ENCODE results near the gene GLI3. TPM values are rescaled to one million over a fixed set of nuclear protein-coding genes. Genes with fewer than 3 reads are reported as not detected.

The GLI3 gene
- total and polyA plus RNA-seq, 2 experiments from 2014 or later, result 15.2 to 27.9 TPM

DNA sequence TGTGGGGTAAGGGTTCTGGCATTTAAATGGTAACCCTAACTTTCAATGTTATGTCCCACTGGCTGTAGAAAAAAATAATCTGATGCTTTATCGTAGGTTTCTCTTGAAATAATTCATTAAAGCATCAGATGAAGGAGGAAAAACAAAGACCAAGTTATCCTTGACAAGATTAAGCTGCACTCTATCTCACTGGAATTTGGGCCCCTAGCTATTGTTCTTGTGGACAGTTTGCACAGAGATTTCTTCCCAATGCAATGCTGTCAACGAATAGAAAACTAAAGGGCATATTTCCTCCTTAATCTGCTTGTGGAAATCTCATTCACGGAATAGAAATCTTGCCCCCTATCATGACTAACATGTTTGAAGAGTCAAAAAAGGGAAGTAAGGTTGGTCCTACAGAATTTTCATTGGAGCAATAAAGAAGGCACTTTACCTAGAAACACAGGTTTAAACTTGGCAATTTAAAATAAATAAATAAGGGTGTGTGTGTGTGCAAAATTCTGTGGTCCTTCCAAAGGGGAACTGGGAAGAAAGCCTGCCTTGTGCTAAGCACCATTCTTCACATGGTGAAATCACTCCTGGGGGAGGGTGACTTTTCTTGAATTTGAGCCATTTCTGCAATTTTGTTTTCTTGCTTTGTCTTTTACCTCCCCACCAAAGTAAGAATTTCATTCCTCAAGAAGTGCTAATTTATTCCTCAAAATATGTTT, 242.8 kb downstream of the GLI3 start:
- TF ChIP-seq, protein P1, sequence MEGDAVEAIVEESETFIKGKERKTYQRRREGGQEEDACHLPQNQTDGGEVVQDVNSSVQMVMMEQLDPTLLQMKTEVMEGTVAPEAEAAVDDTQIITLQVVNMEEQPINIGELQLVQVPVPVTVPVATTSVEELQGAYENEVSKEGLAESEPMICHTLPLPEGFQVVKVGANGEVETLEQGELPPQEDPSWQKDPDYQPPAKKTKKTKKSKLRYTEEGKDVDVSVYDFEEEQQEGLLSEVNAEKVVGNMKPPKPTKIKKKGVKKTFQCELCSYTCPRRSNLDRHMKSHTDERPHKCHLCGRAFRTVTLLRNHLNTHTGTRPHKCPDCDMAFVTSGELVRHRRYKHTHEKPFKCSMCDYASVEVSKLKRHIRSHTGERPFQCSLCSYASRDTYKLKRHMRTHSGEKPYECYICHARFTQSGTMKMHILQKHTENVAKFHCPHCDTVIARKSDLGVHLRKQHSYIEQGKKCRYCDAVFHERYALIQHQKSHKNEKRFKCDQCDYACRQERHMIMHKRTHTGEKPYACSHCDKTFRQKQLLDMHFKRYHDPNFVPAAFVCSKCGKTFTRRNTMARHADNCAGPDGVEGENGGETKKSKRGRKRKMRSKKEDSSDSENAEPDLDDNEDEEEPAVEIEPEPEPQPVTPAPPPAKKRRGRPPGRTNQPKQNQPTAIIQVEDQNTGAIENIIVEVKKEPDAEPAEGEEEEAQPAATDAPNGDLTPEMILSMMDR (IDR thresholded peaks at IDR 0.05; ENCODE audit: low read depth, low read length), result no peak
- H3K36me3 ChIP-seq, result no peaks in the 10 kb centered on the region
- H3K4me1 ChIP-seq (ENCODE audit: low read depth), result no peaks in the 10 kb centered on the region
- DNase-seq (ENCODE audit: low read depth in 1 of 2, low spot score in 1 of 2), result peak in 1 of 2 donors; percentile 14
- H3K4me3 ChIP-seq, result no peak overlapping the region
- no peaks in the 10 kb centered on the region for H3K9me3 ChIP-seq (ENCODE audit: low read depth)
- no peaks in the 10 kb centered on the region for H3K27me3 ChIP-seq
- H3K27ac ChIP-seq, result no peak overlapping the region

DNA sequence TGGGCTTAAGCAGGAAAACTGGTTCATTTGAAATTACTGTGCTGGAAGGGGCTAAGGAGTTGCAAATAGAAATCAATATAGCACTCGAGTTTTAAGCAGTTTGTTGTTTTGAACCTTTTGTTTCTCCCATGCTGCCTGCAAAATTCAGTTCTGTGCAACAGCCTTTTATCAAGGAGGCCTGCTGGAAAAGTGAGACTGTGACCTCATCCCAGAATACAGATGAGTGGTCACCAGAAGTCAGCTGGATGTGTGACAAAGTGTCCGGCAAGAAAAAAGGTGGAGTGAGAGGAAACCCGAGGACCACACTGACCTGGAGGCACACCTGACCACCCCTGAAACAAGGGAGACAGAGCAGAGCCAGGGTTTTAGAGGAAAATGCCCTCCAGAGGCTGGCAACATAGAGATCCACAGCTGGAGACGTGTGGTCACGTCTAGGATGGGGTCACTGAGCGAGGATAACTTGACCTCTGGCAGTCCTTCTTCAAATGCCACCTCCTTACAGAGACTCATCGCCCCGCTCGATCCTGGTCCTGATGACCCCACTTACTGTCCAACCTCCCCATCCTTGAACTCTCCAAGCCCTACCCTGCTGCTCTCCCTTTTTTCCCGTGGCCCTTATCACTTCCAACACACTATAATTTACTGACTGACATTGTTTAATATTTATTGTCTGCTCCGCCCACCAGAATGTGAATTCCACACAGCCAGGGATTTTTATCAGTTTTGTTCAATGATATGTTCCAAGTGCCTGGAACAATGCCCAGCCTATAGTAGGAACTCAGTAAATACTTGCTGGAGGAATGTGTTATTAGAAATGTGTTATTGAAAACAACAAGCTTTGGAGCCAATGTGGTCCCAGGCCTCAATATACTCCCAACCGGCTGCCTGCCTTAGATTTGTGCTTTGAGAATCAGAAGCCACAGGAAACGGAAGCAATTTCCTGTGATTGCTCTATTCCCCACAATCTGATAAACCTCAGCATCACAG, 243.8 kb downstream of the GLI3 start:
- DNase-seq (ENCODE audit: low read depth in 1 of 2, low spot score in 1 of 2), result peak in 1 of 2 donors; percentile 83
- no peaks in the 10 kb centered on the region for H3K27me3 ChIP-seq
- H3K9me3 ChIP-seq (ENCODE audit: low read depth), result no peaks in the 10 kb centered on the region
- no peak overlapping the region for H3K4me3 ChIP-seq
- H3K27ac ChIP-seq, result no peak overlapping the region
- H3K36me3 ChIP-seq, result no peaks in the 10 kb centered on the region
- TF ChIP-seq, protein P1 (IDR thresholded peaks at IDR 0.05; ENCODE audit: low read depth, low read length), result no peak
- no peaks in the 10 kb centered on the region for H3K4me1 ChIP-seq (ENCODE audit: low read depth)

DNA sequence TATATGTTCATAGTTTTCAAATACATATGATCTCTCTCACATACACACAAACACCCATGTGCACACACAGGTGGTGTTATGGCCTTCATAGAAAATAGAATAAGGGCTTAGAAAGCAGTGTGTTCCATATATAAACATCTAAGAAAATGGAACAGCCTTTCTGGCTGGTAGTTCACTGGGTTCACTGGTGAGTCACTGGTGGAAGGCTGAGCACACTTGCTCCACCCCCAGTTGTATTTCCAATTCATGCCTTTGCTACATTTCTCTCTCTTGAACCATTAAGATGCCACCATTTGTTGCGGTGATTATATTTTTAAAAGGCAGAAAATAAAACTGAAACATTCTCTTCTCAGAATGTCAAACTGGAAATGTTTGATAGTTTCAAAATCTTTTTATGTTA, 252.1 kb downstream of the GLI3 start:
- Histone ChIP-seq H3K4me1 (ENCODE audit: low read depth) (no peaks in the 10 kb centered on the region), H3K27me3 (no peaks in the 10 kb centered on the region), H3K4me3 (no peak overlapping the region), H3K9me3 (ENCODE audit: low read depth) (no peaks in the 10 kb centered on the region), H3K27ac (no peak overlapping the region), H3K36me3 (no peaks in the 10 kb centered on the region)
- DNase-seq (ENCODE audit: low read depth in 1 of 2, low spot score in 1 of 2), result peak in 1 of 2 donors; percentile 48
- TF ChIP-seq, protein P1 (IDR thresholded peaks at IDR 0.05; ENCODE audit: low read depth, low read length), result no peak

DNA sequence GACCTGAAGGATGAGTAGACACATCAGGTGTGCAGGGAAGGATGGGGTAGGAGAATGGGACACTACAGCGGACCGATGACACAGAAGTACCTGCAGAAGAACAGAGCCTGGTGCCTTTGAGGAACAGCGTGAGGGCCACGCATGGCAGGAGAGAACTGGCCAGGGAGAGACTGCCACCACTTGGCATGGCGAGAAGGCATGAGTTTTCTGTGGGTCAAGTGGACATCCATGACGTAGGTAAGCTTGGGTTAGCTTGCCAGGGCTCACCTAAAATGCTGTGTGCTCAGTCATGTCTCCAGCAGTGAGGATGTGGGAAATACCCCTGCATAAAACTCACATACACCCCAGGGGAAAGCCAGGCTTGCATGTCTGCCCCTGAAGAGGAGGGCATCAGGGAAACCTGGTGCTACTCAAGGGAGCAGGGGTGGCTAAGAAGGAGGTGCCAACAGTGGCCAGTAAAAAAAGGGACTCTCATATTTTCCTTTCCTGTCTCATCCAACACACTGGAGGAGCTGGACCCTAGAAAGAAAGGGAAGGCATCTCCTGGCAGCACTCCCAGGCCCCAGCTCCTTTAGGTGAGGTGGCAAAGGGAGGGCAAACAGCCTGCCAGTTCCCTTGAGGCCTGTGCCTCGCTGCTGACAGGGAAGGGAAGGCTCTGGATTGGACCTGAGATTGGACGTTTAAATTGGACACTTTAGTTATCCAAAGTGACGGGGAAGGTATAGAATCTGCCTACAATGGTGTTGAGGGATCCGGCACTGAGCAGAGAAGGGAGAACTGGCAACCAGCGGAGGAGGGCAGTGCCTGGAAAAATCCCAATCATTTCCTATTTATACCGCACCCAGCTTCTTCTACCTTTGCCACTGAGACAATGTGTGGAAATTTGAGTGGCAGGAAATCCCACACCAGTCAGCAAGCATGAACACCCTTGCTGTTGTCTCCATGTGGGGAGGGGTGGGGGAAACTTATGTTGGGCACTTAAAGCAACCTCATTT, 255.7 kb downstream of the GLI3 start:
- TF ChIP-seq, protein P1 (IDR thresholded peaks at IDR 0.05; ENCODE audit: low read depth, low read length), result no peak
- Histone ChIP-seq H3K4me3 (no peak overlapping the region), H3K4me1 (ENCODE audit: low read depth) (no peaks in the 10 kb centered on the region), H3K27me3 (no peaks in the 10 kb centered on the region), H3K27ac (no peak overlapping the region), H3K36me3 (peaks cover 4% of the 10 kb centered on the region), H3K9me3 (ENCODE audit: low read depth) (no peaks in the 10 kb centered on the region)
- no peak for DNase-seq (ENCODE audit: low read depth in 1 of 2, low spot score in 1 of 2)

DNA sequence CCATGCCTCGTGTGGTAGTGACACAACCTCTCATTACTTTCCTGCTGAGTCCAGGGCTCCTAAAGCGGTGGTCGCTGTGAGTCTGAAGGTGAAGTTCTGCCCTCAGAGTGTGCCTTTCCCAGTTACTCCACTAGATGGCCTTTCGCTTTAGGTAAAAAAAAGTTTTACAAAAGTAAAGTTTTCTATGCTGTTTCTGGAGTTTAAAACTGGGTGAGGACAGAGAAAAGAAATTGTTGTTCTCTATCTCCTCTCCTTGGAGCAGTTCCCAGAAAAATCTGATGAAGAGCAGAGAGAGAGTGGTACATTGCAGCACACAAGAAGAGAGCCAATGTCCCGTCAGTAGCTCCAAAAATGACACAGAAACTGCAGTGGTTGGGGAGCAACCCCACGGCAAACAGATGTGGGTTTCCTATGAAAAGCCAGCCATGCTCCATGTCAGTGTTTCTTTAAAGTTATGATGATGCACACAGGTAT, 257.1 kb downstream of the GLI3 start:
- no peak overlapping the region for H3K4me3 ChIP-seq
- TF ChIP-seq, protein P1 (IDR thresholded peaks at IDR 0.05; ENCODE audit: low read depth, low read length), result peak; percentile 76
- no peaks in the 10 kb centered on the region for H3K4me1 ChIP-seq (ENCODE audit: low read depth)
- H3K27me3 ChIP-seq, result no peaks in the 10 kb centered on the region
- H3K36me3 ChIP-seq, result peaks cover 7% of the 10 kb centered on the region
- peak; percentile 57 to 87 for DNase-seq (ENCODE audit: low read depth in 1 of 2, low spot score in 1 of 2)
- no peak overlapping the region for H3K27ac ChIP-seq
- no peaks in the 10 kb centered on the region for H3K9me3 ChIP-seq (ENCODE audit: low read depth)
